CD14-positive monocyte (primary cell): ENCODE results near the gene SRSF8. TPM values are rescaled to one million over a fixed set of nuclear protein-coding genes. Genes with fewer than 3 reads are reported as not detected.

ENCODE experiments used
- DNase-seq, 3 donors: peaks; one replicate each; pipeline ENCODE4 v3.0.0-alpha.2; 2011 to 2022
- H2AFZ ChIP-seq: 2 replicates; pipeline ENCODE4 v1.6.0; 2012; ENCODE audit warnings: mild to moderate bottlenecking, low read depth, low read length, inconsistent platforms; ENCODE audit not compliant: insufficient read depth, poor library complexity, severe bottlenecking
- H3K27ac ChIP-seq, 2 donors: 1 replicate in 1 of 2; 2 replicates in 1 of 2; pipeline ENCODE4 v1.5.1; 2012 to 2013; ENCODE audit warnings: low read length in 2 of 2, control low read depth in 1 of 2, inconsistent platforms in 1 of 2, low read depth in 1 of 2, mild to moderate bottlenecking in 1 of 2
- H3K27me3 ChIP-seq, 2 donors: one replicate each; pipeline versions ENCODE4 v1.6.0 to v1.6.1; 2011 to 2013; ENCODE audit warnings: low read length in 2 of 2; ENCODE audit not compliant: control insufficient read depth in 2 of 2, insufficient read depth in 2 of 2
- H3K36me3 ChIP-seq, 2 donors: replicated peaks in 1 of 2; 1 replicate in 1 of 2; 2 replicates in 1 of 2; pipeline versions ENCODE4 v1.5.1 to v1.6.1; 2012 to 2013; ENCODE audit warnings: low read length in 2 of 2, control low read depth in 1 of 2, inconsistent platforms in 1 of 2, mild to moderate bottlenecking in 1 of 2; ENCODE audit not compliant: insufficient read depth in 2 of 2, control insufficient read depth in 1 of 2
- H3K4me1 ChIP-seq, 2 donors: 1 replicate in 1 of 2; 2 replicates in 1 of 2; pipeline versions ENCODE4 v1.5.1 to v1.6.1; 2012 to 2013; ENCODE audit warnings: low read length in 2 of 2, control low read depth in 1 of 2, inconsistent platforms in 1 of 2, mild to moderate bottlenecking in 1 of 2, moderate library complexity in 1 of 2; ENCODE audit not compliant: insufficient read depth in 2 of 2, control insufficient read depth in 1 of 2
- H3K4me2 ChIP-seq: replicated peaks from 2 replicates; pipeline ENCODE3; 2012; ENCODE audit warnings: low read length, moderate library complexity, mild to moderate bottlenecking; ENCODE audit not compliant: poor library complexity, severe bottlenecking; ENCODE audit errors: extremely low read depth
- H3K4me3 ChIP-seq, 3 experiments: fragments of 200-600 bp in 1 of 3; sonication (generic) in 1 of 3; replicated peaks in 1 of 3; 1 replicate in 2 of 3; 2 replicates in 1 of 3; pipeline ENCODE4 v1.5.1; 2011 to 2013; ENCODE audit warnings: low read length in 3 of 3, mild to moderate bottlenecking in 3 of 3, control low read depth in 2 of 3, low read depth in 2 of 3, inconsistent platforms in 1 of 3, moderate library complexity in 1 of 3
- H3K79me2 ChIP-seq: 2 replicates; pipeline ENCODE4 v1.6.0; 2012; ENCODE audit warnings: mild to moderate bottlenecking, control low read depth, inconsistent platforms, low read length, moderate library complexity; ENCODE audit not compliant: insufficient read depth
- H3K9ac ChIP-seq: 2 replicates; pipeline ENCODE4 v1.6.0; 2017; ENCODE audit warnings: low read length, mild to moderate bottlenecking; ENCODE audit not compliant: insufficient read depth, poor library complexity, severe bottlenecking
- H3K9me3 ChIP-seq, 2 donors: replicated peaks in 1 of 2; 1 replicate in 1 of 2; 2 replicates in 1 of 2; pipeline versions ENCODE4 v1.5.1 to v1.6.1; 2012 to 2013; ENCODE audit warnings: low read length in 2 of 2, control low read depth in 1 of 2; ENCODE audit not compliant: control insufficient read depth in 1 of 2, insufficient read depth in 1 of 2
- H4K20me1 ChIP-seq: 2 replicates; pipeline ENCODE4 v1.6.0; 2012; ENCODE audit warnings: mild to moderate bottlenecking, low read length, control low read depth, moderate library complexity; ENCODE audit not compliant: insufficient read depth
- H3K27ac Mint-ChIP-seq, 7 donors: one replicate each; pipeline ENCODE4 v1.8.0; 2020; ENCODE audit warnings: mild to moderate bottlenecking in 7 of 7, mixed read lengths in 7 of 7, moderate library complexity in 6 of 7, inconsistent platforms in 2 of 7
- H3K27me3 Mint-ChIP-seq, 3 donors: one replicate each; pipeline ENCODE4 v1.8.0; 2021 to 2022; ENCODE audit warnings: low read depth in 3 of 3, mild to moderate bottlenecking in 3 of 3, mixed read lengths in 3 of 3, moderate library complexity in 3 of 3, inconsistent platforms in 1 of 3
- H3K36me3 Mint-ChIP-seq, 2 donors: one replicate each; pipeline ENCODE4 v1.8.0; 2020; ENCODE audit warnings: mixed read lengths in 2 of 2, inconsistent platforms in 1 of 2, mild to moderate bottlenecking in 1 of 2
- H3K4me1 Mint-ChIP-seq: one replicate; pipeline ENCODE4 v1.8.0; 2020; ENCODE audit warnings: mild to moderate bottlenecking, mixed read lengths
- H3K4me3 Mint-ChIP-seq, 2 donors: one replicate each; pipeline ENCODE4 v1.8.0; 2020; ENCODE audit warnings: mild to moderate bottlenecking in 2 of 2, mixed read lengths in 2 of 2, moderate library complexity in 1 of 2
- H3K9me3 Mint-ChIP-seq, 7 donors: one replicate each; pipeline ENCODE4 v1.8.0; 2020 to 2022; ENCODE audit warnings: mixed read lengths in 7 of 7, mild to moderate bottlenecking in 6 of 7, moderate library complexity in 6 of 7, inconsistent platforms in 2 of 7
- CTCF ChIP-seq: fragments of 200-600 bp; IDR thresholded peaks from one replicate; pipeline ENCODE4 v1.8.0; 2022; ENCODE audit warnings: antibody characterized with exemption, mild to moderate bottlenecking
- WGBS: methylation state at CpG from one replicate; pipeline ENCODE4 v1.1.5; 2013; ENCODE audit warnings: missing lambda C conversion rate; ENCODE audit not compliant: insufficient coverage; 5-methylcytosine and 5-hydroxymethylcytosine counted together
- intact Hi-C, 2 donors: fragments of 100-400 bp; cut with micrococcal nuclease; formaldehyde crosslinking; loops; one replicate each; pipeline versions ENCODE4 v1.15.0 to v1.15.1; 2023
- polyA plus RNA-seq, 3 donors: library from polyadenylated mRNA; depleted of rRNA in 1 of 3; unstranded in 2 of 3; stranded (reverse) in 1 of 3; fragments of 300-500 nt in 2 of 3; fragments of >200 nt in 1 of 3; fragmentation: Illumina TruSeq in 2 of 3; gene quantifications; 1 replicate in 2 of 3; 2 replicates in 1 of 3; pipeline ENCODE4 v1.2.3, GENCODE V29; 2012 to 2021

Gene SRSF8
- polyA plus RNA-seq, 3 donors, result 9.3 to 24.9 (median 24.4) TPM

GRCh38 chr11:95092549-95093324 is 26.0 kb downstream of the SRSF8 start:
- no peak overlapping the region for H3K27ac ChIP-seq
- no peaks in the 10 kb centered on the region for H3K9me3 ChIP-seq
- peaks cover 0 to 2% (median 0%) of the 10 kb centered on the region in 7 donors for H3K9me3 Mint-ChIP-seq
- intact Hi-C loops, result no loop called here
- peak in 1 of 3 donors; percentile 20 for DNase-seq
- peaks cover 14 to 27% of the 10 kb centered on the region in 2 donors for H3K4me1 ChIP-seq
- no peak overlapping the region for H3K4me2 ChIP-seq
- no peaks in the 10 kb centered on the region for H4K20me1 ChIP-seq
- peak overlapping the region in 3 of 7 donors; percentile 52 to 61 (median 53) for H3K27ac Mint-ChIP-seq
- H3K27me3 Mint-ChIP-seq, result peaks cover 15 to 19% (median 17%) of the 10 kb centered on the region in 3 donors
- peaks cover 0 to 12% of the 10 kb centered on the region in 2 donors for H3K36me3 Mint-ChIP-seq
- no peak overlapping the region for H3K9ac ChIP-seq
- peak; percentile 68 for TF ChIP-seq CTCF
- H2AFZ ChIP-seq, result no peak overlapping the region
- peaks cover 34% of the 10 kb centered on the region for H3K4me1 Mint-ChIP-seq
- H3K4me3 Mint-ChIP-seq, result peak overlapping the region in 1 of 2 donors; percentile 16
- H3K4me3 ChIP-seq, result no peak overlapping the region
- H3K79me2 ChIP-seq, result no peaks in the 10 kb centered on the region
- peaks cover 7 to 8% of the 10 kb centered on the region in 2 donors for H3K27me3 ChIP-seq
- WGBS, result 50% methylated on average over 2 of the region's 5 CpGs
- H3K36me3 ChIP-seq, result no peaks in the 10 kb centered on the region

GRCh38 chr11:95093548-95093947 is 26.8 kb downstream of the SRSF8 start:
- Mint-ChIP-seq H3K9me3 (peaks cover 0 to 2% (median 0%) of the 10 kb centered on the region in 7 donors), H3K27me3 (peaks cover 15 to 19% (median 17%) of the 10 kb centered on the region in 3 donors), H3K27ac (peak overlapping the region in 1 of 7 donors; percentile 53), H3K4me1 (peaks cover 33% of the 10 kb centered on the region), H3K36me3 (peaks cover 0 to 12% of the 10 kb centered on the region in 2 donors), H3K4me3 (no peak overlapping the region)
- no peaks in the 10 kb centered on the region for H3K9me3 ChIP-seq
- H3K27ac ChIP-seq, result no peak overlapping the region
- no peak overlapping the region for H2AFZ ChIP-seq
- no peaks in the 10 kb centered on the region for H3K79me2 ChIP-seq
- H3K4me2 ChIP-seq, result no peak overlapping the region
- peaks cover 13 to 26% of the 10 kb centered on the region in 2 donors for H3K4me1 ChIP-seq
- no peaks in the 10 kb centered on the region for H4K20me1 ChIP-seq
- TF ChIP-seq CTCF, result no peak
- no peaks in the 10 kb centered on the region for H3K36me3 ChIP-seq
- H3K4me3 ChIP-seq, result no peak overlapping the region
- H3K9ac ChIP-seq, result no peak overlapping the region
- no peak for DNase-seq
- 100% methylated on average over 3 of the region's 3 CpGs for WGBS
- intact Hi-C loops, result no loop called here
- H3K27me3 ChIP-seq, result peaks cover 7 to 8% of the 10 kb centered on the region in 2 donors
